Measurements from ENCODE around the gene SH3GL2.
"Not testable (repeated sequence)": the region's sequence is repeated elsewhere in the genome, so short reads cannot be mapped to it uniquely, and the experiment has no call there.

The SH3GL2 gene

DNA sequence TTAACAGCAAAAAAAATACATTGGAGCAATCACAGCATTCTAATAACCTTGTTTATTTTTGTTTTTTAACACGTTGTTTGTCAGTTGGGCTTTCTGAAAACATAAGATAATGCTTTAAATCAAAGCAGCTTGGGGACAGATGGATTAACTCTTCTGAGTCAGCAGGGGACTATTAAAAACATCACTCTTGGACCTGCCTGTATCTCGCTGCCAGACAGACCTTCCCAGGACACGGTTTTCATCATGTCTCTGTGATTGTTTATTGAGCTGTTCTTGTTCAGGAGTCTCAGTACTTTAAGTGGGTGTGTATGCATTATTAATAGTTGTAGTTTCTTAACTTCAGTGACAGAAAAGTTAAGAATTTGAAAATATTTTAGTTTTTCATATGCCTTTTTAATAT lies 173.2 kb downstream of the SH3GL2 start:
- DNase-seq (ENCODE audit: low spot score): no peak

GRCh38 chr9:17757816-17758215 lies 178.9 kb downstream of the SH3GL2 start:
- DNase-seq (ENCODE audit: low spot score): peak; percentile 73

DNA sequence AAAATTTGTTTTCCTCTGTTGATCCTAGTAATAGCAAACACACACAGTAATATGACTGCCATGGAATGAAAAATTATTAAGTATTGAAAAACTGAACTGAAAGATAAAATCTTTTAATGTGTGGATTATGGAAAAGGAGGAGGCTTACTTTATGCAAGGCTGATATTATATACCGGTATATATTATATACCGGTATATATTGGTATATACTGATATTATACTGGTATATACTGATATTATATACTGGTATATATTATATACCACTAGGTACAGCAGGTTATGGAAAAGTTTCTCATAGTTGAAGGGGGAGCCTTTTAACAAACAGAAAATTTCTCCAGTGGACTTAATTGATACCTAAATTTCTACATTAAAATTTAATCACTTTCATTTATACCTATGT lies 181.4 kb downstream of the SH3GL2 start:
- no peak for DNase-seq (ENCODE audit: low spot score)

- DNase-seq (ENCODE audit: low spot score): no peak
Observed at GRCh38 chr9:17761984-17762676, 183.3 kb downstream of the SH3GL2 start.

DNA sequence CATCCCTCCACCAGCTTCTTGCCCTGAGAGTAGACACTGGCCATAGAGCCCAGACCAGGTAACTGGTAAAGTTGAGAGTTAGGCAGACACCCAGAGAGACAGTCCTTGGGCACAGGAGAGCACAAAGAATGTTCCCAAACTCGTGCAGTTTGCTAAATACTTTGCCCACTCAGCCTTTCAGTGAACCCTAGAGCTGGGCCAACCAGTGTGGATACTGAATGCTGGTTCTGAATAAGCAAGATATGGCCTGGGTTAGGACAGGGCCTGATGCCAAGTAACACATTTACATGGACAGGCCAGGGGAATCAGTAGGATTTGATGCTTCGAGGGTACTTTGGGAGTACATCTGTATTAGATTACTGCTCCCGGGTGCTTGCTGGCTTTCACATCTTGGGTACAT lies 185.4 kb downstream of the SH3GL2 start:
- no peak for DNase-seq (ENCODE audit: low spot score)

DNA sequence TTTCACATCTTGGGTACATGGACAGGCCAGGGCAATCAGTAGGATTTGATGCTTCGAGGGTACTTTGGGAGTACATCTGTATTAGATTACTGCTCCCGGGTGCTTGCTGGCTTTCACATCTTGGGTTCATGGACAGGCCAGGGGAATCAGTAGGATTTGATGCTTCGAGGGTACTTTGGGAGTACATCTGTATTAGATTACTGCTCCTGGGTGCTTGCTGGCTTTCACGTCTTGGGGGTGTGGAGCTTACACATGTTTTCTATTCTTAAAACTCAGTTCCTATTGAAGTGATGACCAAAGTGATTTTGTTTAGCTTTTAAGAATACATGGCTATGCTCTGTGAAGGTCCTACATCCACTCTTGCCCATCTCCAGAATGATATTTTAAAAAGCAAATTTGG lies 186.3 kb downstream of the SH3GL2 start:
- DNase-seq (ENCODE audit: low spot score): not testable (repeated sequence)

DNA sequence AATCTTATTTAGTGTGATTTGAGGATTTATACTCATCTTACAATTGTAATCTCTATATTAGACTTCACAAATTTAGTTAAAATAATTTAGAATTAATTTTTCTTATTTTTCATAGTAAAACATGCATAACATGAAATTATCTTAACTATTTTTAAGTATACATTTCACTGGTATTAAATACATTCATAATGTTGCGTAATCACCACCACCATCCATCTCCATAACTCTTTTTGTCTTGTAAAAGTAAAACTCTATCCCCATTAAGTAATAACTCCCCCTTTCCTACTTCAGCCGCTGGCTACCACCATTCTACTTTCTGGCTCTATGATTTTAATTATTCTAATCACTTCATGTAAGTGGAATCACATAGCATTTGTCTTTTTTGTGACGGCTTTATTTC lies 193.4 kb downstream of the SH3GL2 start:
- no peak for DNase-seq (ENCODE audit: low spot score)

GRCh38 chr9:17775656-17776055 lies 196.8 kb downstream of the SH3GL2 start:
- DNase-seq (ENCODE audit: low spot score): no peak

- DNase-seq (ENCODE audit: low spot score): no peak
Observed at GRCh38 chr9:17776735-17777134, 197.9 kb downstream of the SH3GL2 start.

- no peak for DNase-seq (ENCODE audit: low spot score)
Observed at GRCh38 chr9:17777465-17777864, 198.6 kb downstream of the SH3GL2 start.

- DNase-seq (ENCODE audit: low spot score): no peak
Observed at GRCh38 chr9:17782430-17783149, 203.7 kb downstream of the SH3GL2 start.

DNA sequence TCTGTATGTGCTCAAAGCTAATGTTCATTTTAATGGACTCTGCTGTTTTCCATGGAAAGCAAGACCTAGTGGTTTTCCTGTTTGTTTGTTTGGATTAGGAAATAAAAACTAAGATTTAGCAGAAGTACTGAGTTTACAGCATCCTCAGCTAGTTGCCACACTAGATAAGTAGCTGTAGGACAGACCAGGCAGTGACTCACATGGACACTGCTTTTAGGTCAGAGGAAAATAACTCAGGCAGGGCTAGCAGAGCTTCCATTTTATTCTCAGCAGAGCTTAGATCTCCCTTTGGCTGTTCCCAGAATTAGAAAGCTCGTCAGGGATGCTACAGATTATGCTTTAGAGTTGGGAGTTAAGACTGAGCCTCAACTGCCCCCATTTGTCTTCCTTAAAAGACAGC lies 204.4 kb downstream of the SH3GL2 start:
- no peak for DNase-seq (ENCODE audit: low spot score)

DNA sequence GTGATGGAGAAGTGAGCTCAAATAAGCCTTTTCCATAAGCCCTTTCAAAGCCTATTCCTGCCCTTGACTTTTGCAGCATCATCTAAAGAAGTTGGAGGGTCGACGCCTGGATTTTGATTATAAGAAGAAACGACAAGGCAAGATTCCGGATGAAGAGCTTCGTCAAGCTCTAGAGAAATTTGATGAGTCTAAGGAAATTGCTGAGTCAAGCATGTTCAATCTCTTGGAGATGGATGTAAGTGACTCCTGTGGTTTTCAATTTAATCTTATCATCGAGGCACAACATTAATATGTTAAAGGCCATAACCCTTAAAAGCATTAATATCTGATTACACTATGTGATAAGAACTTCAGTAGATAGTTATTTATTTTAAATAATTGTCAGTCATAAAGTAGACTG lies 210.4 kb downstream of the SH3GL2 start:
- no peak for DNase-seq (ENCODE audit: low spot score)

DNA sequence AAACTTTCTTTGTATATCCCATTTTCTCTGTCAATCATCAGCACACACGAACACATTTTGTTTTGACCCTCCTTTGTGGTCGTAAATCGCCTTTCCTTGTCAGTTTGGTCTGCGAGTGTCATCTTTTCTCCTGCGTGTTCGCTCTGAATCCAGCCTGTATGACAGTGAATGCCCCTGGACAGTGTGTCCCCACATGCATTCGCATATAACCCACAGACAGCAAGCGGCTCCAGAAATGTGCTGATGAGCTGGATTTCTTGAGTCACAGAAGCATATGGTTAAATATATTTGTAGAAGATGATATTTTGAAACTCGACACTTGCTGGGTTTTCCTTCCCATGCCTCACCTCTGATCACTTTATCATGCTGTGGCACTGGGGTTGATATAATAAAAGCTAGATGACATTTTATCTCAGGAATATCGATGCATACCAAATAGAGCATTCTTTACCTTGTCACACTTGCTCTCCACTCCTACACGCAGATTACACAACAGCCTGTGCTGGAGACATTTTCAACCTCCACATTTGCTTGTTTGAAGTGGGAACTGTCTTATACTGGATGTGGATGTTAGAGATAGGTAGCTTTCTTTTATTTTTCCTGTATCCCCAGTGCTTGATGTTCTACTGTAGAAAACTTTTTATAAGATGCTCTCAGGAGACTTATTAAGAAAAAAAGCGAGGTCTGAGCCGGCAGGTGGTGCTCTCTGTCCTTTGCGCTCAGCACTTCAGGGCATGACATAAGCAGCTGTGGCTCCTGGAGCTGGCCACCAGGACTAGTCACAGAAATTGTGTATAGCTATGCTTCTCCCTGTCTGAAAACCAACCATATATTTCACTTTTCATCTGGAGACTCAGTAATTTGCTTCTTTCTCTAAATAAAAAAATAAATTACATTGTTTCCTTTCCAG lies 215.1 kb downstream of the SH3GL2 start:
- DNase-seq (ENCODE audit: low spot score): peak; percentile 71

- no peak for DNase-seq (ENCODE audit: low spot score)
Observed at GRCh38 chr9:17795744-17796143, 216.9 kb downstream of the SH3GL2 start.

GRCh38 chr9:17799369-17799768 lies 220.5 kb downstream of the SH3GL2 start:
- DNase-seq (ENCODE audit: low spot score): peak; percentile 61

GRCh38 chr9:17800418-17800817 lies 221.6 kb downstream of the SH3GL2 start:
- DNase-seq (ENCODE audit: low spot score): no peak

DNA sequence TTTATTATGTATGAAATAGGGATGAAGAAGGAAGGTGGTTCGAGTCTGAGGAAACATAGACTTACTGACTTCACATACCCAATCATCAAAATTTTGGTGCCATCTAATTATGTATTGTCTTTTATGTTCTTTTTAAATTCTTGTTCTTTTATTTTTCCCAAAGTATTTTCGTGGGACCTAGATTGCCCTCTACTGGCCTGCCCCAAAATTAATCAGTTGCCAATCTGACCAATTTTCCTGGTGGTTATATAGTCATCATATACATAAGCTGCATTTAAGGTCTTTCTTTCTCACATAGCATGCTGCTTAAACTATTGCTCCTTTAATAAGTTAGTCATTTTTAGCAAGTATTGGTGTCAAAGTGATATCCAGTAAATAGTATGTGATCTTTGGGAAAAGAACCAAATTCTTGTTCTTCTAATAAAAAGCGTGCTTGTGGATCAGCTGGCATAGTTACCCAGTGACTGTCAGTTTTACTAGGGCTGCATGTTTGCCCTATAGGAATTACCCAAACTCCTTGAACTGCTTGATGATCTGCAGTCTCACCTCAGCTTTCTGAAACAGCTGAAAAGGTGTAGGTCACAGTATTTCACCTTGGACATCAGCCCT lies 223.5 kb downstream of the SH3GL2 start:
- peak; percentile 11 for DNase-seq (ENCODE audit: low spot score)

GRCh38 chr9:17807613-17808282 lies 228.9 kb downstream of the SH3GL2 start:
- DNase-seq (ENCODE audit: low spot score): no peak

- no peak for DNase-seq (ENCODE audit: low spot score)
Observed at GRCh38 chr9:17810317-17810716, 231.5 kb downstream of the SH3GL2 start.

DNA sequence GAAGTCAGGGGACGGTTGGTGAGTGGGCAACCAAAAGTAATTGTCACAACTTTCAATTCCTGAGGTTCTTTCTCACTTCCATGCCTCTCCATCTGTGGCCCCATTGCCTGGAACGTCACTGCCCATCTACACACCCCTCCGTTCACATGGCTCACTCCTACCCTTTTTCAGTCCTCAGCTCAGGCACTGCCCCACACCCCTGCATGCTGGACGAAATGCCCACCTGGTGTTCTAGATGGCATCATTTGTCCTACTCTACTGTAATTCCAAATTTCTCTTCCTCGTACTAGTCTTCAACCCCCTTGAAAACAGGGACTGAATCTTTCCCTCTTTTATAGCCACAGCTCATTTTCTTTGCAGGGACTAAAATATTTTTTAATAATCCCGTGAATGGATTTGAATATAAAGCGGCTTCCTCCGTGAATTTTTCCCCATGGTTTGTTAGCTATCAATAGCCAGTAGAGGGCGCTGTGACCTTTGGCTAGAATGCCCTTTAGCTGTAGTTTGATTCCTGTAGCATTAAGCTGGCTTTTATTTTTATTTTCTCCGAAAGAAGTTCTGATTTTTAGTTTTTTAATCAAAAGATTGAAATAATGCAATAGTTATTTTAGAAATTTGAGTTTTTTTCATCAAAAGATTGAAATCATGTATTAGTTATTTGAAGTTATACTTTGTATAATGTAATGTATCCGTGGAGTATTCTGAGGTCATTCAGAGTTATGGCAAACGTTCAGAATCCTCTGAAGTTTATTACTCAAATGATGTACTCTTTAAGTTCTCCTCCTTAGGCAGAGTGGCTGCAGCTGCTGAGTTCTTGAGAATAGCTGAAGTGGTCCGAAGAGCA lies 232.1 kb downstream of the SH3GL2 start:
- peak; percentile 57 for DNase-seq (ENCODE audit: low spot score)

Measured in RKO (cell line).